GM18498 (cell line): ENCODE measurements around the gene TBC1D5.
A peak's percentile ranks its signal among the peaks of the same experiment; 100 is the strongest.
"Not testable (repeated sequence)": the region's sequence is repeated elsewhere in the genome, so short reads cannot be mapped to it uniquely, and the experiment has no call there.

ENCODE experiments used
- ATAC-seq: cut with Tn5 transposase; IDR thresholded peaks from one replicate; pipeline ENCODE4 v1.9.1; 2021; ENCODE audit warnings: mild to moderate bottlenecking, moderate library complexity; ENCODE audit not compliant: unreplicated experiment

TBC1D5 gene

GRCh38 chr3:17552351-17552750 lies 190.1 kb downstream of the TBC1D5 start:
- ATAC-seq, result no peak

- no peak for ATAC-seq
Observed at GRCh38 chr3:17551895-17552294, 190.5 kb downstream of the TBC1D5 start.

- no peak for ATAC-seq
Observed at GRCh38 chr3:17551333-17551732, 191.1 kb downstream of the TBC1D5 start.

- ATAC-seq, result no peak
Observed at GRCh38 chr3:17550624-17551023, 191.8 kb downstream of the TBC1D5 start.

GRCh38 chr3:17546500-17547255 lies 195.8 kb downstream of the TBC1D5 start:
- no peak for ATAC-seq

- ATAC-seq, result no peak
Observed at GRCh38 chr3:17544632-17545031, 197.8 kb downstream of the TBC1D5 start.

GRCh38 chr3:17542591-17542990 lies 199.8 kb downstream of the TBC1D5 start:
- no peak for ATAC-seq

GRCh38 chr3:17539436-17539835 lies 203.0 kb downstream of the TBC1D5 start:
- ATAC-seq, result no peak

GRCh38 chr3:17535274-17535673 lies 207.2 kb downstream of the TBC1D5 start:
- no peak for ATAC-seq

GRCh38 chr3:17532446-17532845 lies 210.0 kb downstream of the TBC1D5 start:
- ATAC-seq, result not testable (repeated sequence)

GRCh38 chr3:17529677-17530076 lies 212.8 kb downstream of the TBC1D5 start:
- no peak for ATAC-seq

GRCh38 chr3:17518189-17519059 lies 224.0 kb downstream of the TBC1D5 start:
- no peak for ATAC-seq

- no peak for ATAC-seq
Observed at GRCh38 chr3:17515445-17516234, 226.8 kb downstream of the TBC1D5 start.

GRCh38 chr3:17514597-17514996 lies 227.8 kb downstream of the TBC1D5 start:
- peak; percentile 79 for ATAC-seq

GRCh38 chr3:17510265-17510664 lies 232.2 kb downstream of the TBC1D5 start:
- ATAC-seq, result no peak

- ATAC-seq, result no peak
Observed at GRCh38 chr3:17508180-17508752, 234.2 kb downstream of the TBC1D5 start.

GRCh38 chr3:17507480-17507879 lies 235.0 kb downstream of the TBC1D5 start:
- ATAC-seq, result no peak

- ATAC-seq, result no peak
Observed at GRCh38 chr3:17505856-17506255, 236.6 kb downstream of the TBC1D5 start.

GRCh38 chr3:17501745-17502144 lies 240.7 kb downstream of the TBC1D5 start:
- ATAC-seq, result no peak

- ATAC-seq, result no peak
Observed at GRCh38 chr3:17500618-17501017, 241.8 kb downstream of the TBC1D5 start.
